ENCODE data around the gene SRMS.

DNA sequence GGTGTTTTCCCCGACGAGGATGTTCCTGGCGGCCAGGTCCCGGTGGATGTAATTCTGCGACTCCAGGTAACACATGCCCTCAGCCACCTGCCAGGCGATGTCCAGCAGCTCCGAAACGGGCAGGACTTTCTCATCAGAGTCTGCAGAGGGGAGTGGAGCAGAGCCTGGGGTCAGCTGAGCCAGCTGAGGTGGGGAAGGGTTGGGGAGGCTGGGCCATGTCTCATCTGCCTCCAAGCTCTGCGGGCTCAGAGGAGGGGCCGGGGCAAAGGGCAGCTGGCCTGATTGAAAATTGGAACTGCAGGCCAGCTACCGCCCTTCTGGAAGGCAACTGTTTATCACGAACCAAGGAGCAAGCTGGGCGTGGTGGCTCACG lies 16.8 kb downstream of the SRMS start:
- TF ChIP-seq, protein P1, sequence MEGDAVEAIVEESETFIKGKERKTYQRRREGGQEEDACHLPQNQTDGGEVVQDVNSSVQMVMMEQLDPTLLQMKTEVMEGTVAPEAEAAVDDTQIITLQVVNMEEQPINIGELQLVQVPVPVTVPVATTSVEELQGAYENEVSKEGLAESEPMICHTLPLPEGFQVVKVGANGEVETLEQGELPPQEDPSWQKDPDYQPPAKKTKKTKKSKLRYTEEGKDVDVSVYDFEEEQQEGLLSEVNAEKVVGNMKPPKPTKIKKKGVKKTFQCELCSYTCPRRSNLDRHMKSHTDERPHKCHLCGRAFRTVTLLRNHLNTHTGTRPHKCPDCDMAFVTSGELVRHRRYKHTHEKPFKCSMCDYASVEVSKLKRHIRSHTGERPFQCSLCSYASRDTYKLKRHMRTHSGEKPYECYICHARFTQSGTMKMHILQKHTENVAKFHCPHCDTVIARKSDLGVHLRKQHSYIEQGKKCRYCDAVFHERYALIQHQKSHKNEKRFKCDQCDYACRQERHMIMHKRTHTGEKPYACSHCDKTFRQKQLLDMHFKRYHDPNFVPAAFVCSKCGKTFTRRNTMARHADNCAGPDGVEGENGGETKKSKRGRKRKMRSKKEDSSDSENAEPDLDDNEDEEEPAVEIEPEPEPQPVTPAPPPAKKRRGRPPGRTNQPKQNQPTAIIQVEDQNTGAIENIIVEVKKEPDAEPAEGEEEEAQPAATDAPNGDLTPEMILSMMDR (IDR thresholded peaks at IDR 0.05 in 8 of 11, conservative IDR thresholded peaks at IDR 0.05 in 3 of 11): no peak
- TF ChIP-seq POLR2AphosphoS5 (IDR thresholded peaks at IDR 0.05) (no peak), POLR2A (IDR thresholded peaks at IDR 0.05) (no peak)

All from spleen (tissue), 7 donors.